Chondrocyte (in vitro differentiated cells): ENCODE measurements around the gene AFF1. TPM values are rescaled to one million over a fixed set of nuclear protein-coding genes. Genes with fewer than 3 reads are reported as not detected.

Experiments
- DNase-seq: peaks from one replicate; pipeline ENCODE4 v3.0.0; 2021; ENCODE audit warnings: mixed read lengths, low spot score
- H3K27ac Mint-ChIP-seq: one replicate; pipeline ENCODE4 v1.8.0; 2021; ENCODE audit warnings: mild to moderate bottlenecking, moderate library complexity, mixed read lengths; ENCODE audit not compliant: unreplicated experiment
- H3K27me3 Mint-ChIP-seq: 2 replicates; pipeline ENCODE4 v1.8.0; 2021; ENCODE audit warnings: low read depth, mixed read lengths
- H3K36me3 Mint-ChIP-seq: 2 replicates; pipeline ENCODE4 v1.8.0; 2021; ENCODE audit warnings: low read depth, mixed read lengths
- H3K4me1 Mint-ChIP-seq: 2 replicates; pipeline ENCODE4 v1.8.0; 2021; ENCODE audit warnings: low read depth, mild to moderate bottlenecking, mixed read lengths
- H3K4me3 Mint-ChIP-seq: one replicate; pipeline ENCODE4 v1.8.0; 2021; ENCODE audit warnings: mild to moderate bottlenecking, moderate library complexity, mixed read lengths; ENCODE audit not compliant: unreplicated experiment
- H3K9me3 Mint-ChIP-seq: 2 replicates; pipeline ENCODE4 v1.8.0; 2021; ENCODE audit warnings: low read depth, mixed read lengths
- CTCF ChIP-seq: fragments of 200-600 bp; sonication (generic); IDR thresholded peaks from 2 replicates; pipeline ENCODE4 v1.5.0; 2021; ENCODE audit warnings: antibody characterized with exemption, mild to moderate bottlenecking, moderate library complexity
- total RNA-seq: library from RNA; stranded (reverse); gene quantifications from 3 replicates; pipeline ENCODE4 v1.2.1, GENCODE V29; 2021

Gene AFF1
- total RNA-seq, 1 donor from 2014 or later, result 25.9 TPM

GRCh38 chr4:86926435-86927086, 8.2 kb upstream of the AFF1 start:
- Mint-ChIP-seq H3K4me1 (peaks cover 19% of the 10 kb centered on the region), H3K27ac (no peak overlapping the region), H3K27me3 (no peaks in the 10 kb centered on the region), H3K36me3 (peaks cover 1% of the 10 kb centered on the region), H3K4me3 (no peak overlapping the region), H3K9me3 (peaks cover 3% of the 10 kb centered on the region)
- DNase-seq, result no peak
- TF ChIP-seq CTCF, result no peak

GRCh38 chr4:86927843-86928395, 6.9 kb upstream of the AFF1 start:
- DNase-seq, result no peak
- H3K27ac Mint-ChIP-seq, result no peak overlapping the region
- no peak for TF ChIP-seq CTCF
- H3K36me3 Mint-ChIP-seq, result peaks cover 1% of the 10 kb centered on the region
- peaks cover 12% of the 10 kb centered on the region for H3K4me1 Mint-ChIP-seq
- H3K9me3 Mint-ChIP-seq, result peaks cover 3% of the 10 kb centered on the region
- H3K4me3 Mint-ChIP-seq, result no peak overlapping the region
- no peaks in the 10 kb centered on the region for H3K27me3 Mint-ChIP-seq

GRCh38 chr4:86928400-86929255, 6.2 kb upstream of the AFF1 start:
- DNase-seq, result no peak
- no peak for TF ChIP-seq CTCF
- peaks cover 3% of the 10 kb centered on the region for H3K9me3 Mint-ChIP-seq
- peaks cover 1% of the 10 kb centered on the region for H3K36me3 Mint-ChIP-seq
- no peak overlapping the region for H3K4me3 Mint-ChIP-seq
- H3K4me1 Mint-ChIP-seq, result peaks cover 13% of the 10 kb centered on the region
- H3K27me3 Mint-ChIP-seq, result no peaks in the 10 kb centered on the region
- H3K27ac Mint-ChIP-seq, result peak overlapping the region; percentile 0

- Mint-ChIP-seq H3K27ac (peak overlapping the region; percentile 93), H3K4me1 (peaks cover 31% of the 10 kb centered on the region), H3K27me3 (no peaks in the 10 kb centered on the region), H3K36me3 (peaks cover 1% of the 10 kb centered on the region), H3K9me3 (no peaks in the 10 kb centered on the region), H3K4me3 (peak overlapping the region; percentile 84)
- DNase-seq, result no peak
- no peak for TF ChIP-seq CTCF
Observed at GRCh38 chr4:86934147-86934770, 552 bp upstream of the AFF1 start.

GRCh38 chr4:86935566-86935852, 698 bp downstream of the AFF1 start:
- no peak for TF ChIP-seq CTCF
- Mint-ChIP-seq H3K27me3 (no peaks in the 10 kb centered on the region), H3K9me3 (no peaks in the 10 kb centered on the region), H3K4me3 (peak overlapping the region; percentile 87), H3K27ac (peak overlapping the region; percentile 88), H3K4me1 (peaks cover 43% of the 10 kb centered on the region), H3K36me3 (peaks cover 1% of the 10 kb centered on the region)
- no peak for DNase-seq
